HepG2 (cell line): ENCODE data around the gene TM9SF4. TPM values are rescaled to one million over a fixed set of nuclear protein-coding genes. Genes with fewer than 3 reads are reported as not detected.

Experiments
- ATM ChIP-seq: fragments of 450-650 bp; IDR thresholded peaks from 2 replicates; pipeline ENCODE4 v1.7.1; 2017; ENCODE audit warnings: mild to moderate bottlenecking, borderline replicate concordance
- BRCA1 ChIP-seq: sonication (generic); formaldehyde crosslinking; IDR thresholded peaks from 2 replicates; pipeline ENCODE4 v1.4.0; 2020; ENCODE audit warnings: missing genetic modification reagents
- CBX5 ChIP-seq: sonication (generic); formaldehyde crosslinking; IDR thresholded peaks from 2 replicates; pipeline ENCODE4 v1.4.0; 2020; ENCODE audit warnings: missing genetic modification reagents, borderline replicate concordance
- FOXA1 ChIP-seq, 2 experiments: fragments of 450-650 bp in 1 of 2; sonication (generic) in 1 of 2; formaldehyde crosslinking in 1 of 2; IDR thresholded peaks; 2 replicates each; pipeline versions ENCODE4 v1.4.0 to v1.6.1; 2016 to 2020; ENCODE audit warnings: missing genetic modification reagents in 1 of 2
- HHEX ChIP-seq: IDR thresholded peaks from 2 replicates; pipeline ENCODE4 v1.6.1; 2016; ENCODE audit warnings: control low read depth
- ISX ChIP-seq: sonication (generic); formaldehyde crosslinking; conservative IDR thresholded peaks from 2 replicates; pipeline ENCODE4 v1.5.0; 2020; ENCODE audit warnings: missing genetic modification reagents
- MBNL3 ChIP-seq: fragments of 250-450 bp; sonication (Bioruptor Pico); conservative IDR thresholded peaks from 2 replicates; pipeline ENCODE4 v1.8.0; 2022; ENCODE audit warnings: mild to moderate bottlenecking, inconsistent platforms
- NCOA1 ChIP-seq: sonication (generic); formaldehyde crosslinking; IDR thresholded peaks from 2 replicates; pipeline ENCODE4 v1.9.0; 2021; ENCODE audit warnings: missing genetic modification reagents
- PHF5A ChIP-seq: IDR thresholded peaks from one replicate; pipeline ENCODE4 v1.6.1; 2018; ENCODE audit warnings: low read depth, missing genetic modification reagents; ENCODE audit not compliant: unreplicated experiment
- PTBP1 ChIP-seq: fragments of 200-400 bp; formaldehyde crosslinking; IDR thresholded peaks from 2 replicates; pipeline ENCODE4 v1.6.1; 2018; ENCODE audit warnings: low read length, low read depth; ENCODE audit not compliant: poor library complexity, severe bottlenecking
- RBFOX2 ChIP-seq: fragments of 200-400 bp; formaldehyde crosslinking; IDR thresholded peaks from 2 replicates; pipeline ENCODE4 v1.6.1; 2017; ENCODE audit warnings: low read depth, mild to moderate bottlenecking, low read length
- SOX5 ChIP-seq: IDR thresholded peaks from 2 replicates; pipeline ENCODE4 v1.6.1; 2016; ENCODE audit warnings: borderline replicate concordance
- ZBTB39 ChIP-seq: sonication (generic); formaldehyde crosslinking; IDR thresholded peaks from 2 replicates; pipeline ENCODE4 v1.5.0; 2020; ENCODE audit warnings: missing genetic modification reagents
- ZMYM3 ChIP-seq: sonication (generic); formaldehyde crosslinking; IDR thresholded peaks from 2 replicates; pipeline ENCODE4 v1.5.1; 2020; ENCODE audit warnings: mild to moderate bottlenecking, missing genetic modification reagents
- ZNF24 ChIP-seq: fragments of 450-650 bp; IDR thresholded peaks from 2 replicates; pipeline ENCODE4 v1.6.1; 2017; ENCODE audit warnings: antibody characterized with exemption, mild to moderate bottlenecking
- ZNF605 ChIP-seq: sonication (generic); formaldehyde crosslinking; IDR thresholded peaks from 2 replicates; pipeline ENCODE4 v1.8.0; 2022; ENCODE audit warnings: mild to moderate bottlenecking, missing genetic modification reagents
- ZNF75D ChIP-seq: sonication (generic); formaldehyde crosslinking; IDR thresholded peaks from 2 replicates; pipeline ENCODE4 v1.8.1; 2023; ENCODE audit warnings: missing genetic modification reagents, mild to moderate bottlenecking, borderline replicate concordance
- polyA plus RNA-seq, 8 experiments: library from polyadenylated mRNA; depleted of rRNA in 3 of 8; stranded (reverse) in 7 of 8; unstranded in 1 of 8; fragments of >200 nt; fragmentation: Illumina TruSeq in 4 of 8; extraction: Trizol in 4 of 8; gene quantifications; 2 replicates each; pipeline versions ENCODE4 v1.2.1 to v1.2.3, GENCODE V29; 2011 to 2016; ENCODE audit warnings: low read depth in 4 of 8, missing spikeins in 1 of 8, mixed read lengths in 1 of 8; ENCODE audit not compliant: insufficient read depth in 1 of 8
- total RNA-seq, 5 experiments: library from RNA; depleted of rRNA; stranded (reverse); fragments of >200 nt; fragmentation: Illumina TruSeq; extraction: Trizol; gene quantifications; 2 replicates each; pipeline ENCODE4 v1.2.3, GENCODE V29; 2016; ENCODE audit warnings: low read depth in 1 of 5
- TF ChIP-seq, protein P1 (sequence below): sonication (generic); formaldehyde crosslinking; IDR thresholded peaks from 2 replicates; pipeline ENCODE4 v1.4.0; 2020; ENCODE audit warnings: missing genetic modification reagents; ENCODE audit errors: not compliant biosample characterization
- TF ChIP-seq, protein P2 (sequence below): sonication (generic); formaldehyde crosslinking; IDR thresholded peaks from 2 replicates; pipeline ENCODE4 v1.4.0; 2020; ENCODE audit warnings: missing genetic modification reagents, borderline replicate concordance
- TF ChIP-seq, protein P3 (sequence below): sonication (generic); formaldehyde crosslinking; IDR thresholded peaks from 2 replicates; pipeline ENCODE4 v1.4.0; 2020; ENCODE audit warnings: missing genetic modification reagents, borderline replicate concordance

TM9SF4 gene
- total and polyA plus RNA-seq, 2 of the 13 experiments (the other 11 are each of a cell fraction or from before 2014, with no cell fraction given), result 53.5 to 171 TPM

DNA sequence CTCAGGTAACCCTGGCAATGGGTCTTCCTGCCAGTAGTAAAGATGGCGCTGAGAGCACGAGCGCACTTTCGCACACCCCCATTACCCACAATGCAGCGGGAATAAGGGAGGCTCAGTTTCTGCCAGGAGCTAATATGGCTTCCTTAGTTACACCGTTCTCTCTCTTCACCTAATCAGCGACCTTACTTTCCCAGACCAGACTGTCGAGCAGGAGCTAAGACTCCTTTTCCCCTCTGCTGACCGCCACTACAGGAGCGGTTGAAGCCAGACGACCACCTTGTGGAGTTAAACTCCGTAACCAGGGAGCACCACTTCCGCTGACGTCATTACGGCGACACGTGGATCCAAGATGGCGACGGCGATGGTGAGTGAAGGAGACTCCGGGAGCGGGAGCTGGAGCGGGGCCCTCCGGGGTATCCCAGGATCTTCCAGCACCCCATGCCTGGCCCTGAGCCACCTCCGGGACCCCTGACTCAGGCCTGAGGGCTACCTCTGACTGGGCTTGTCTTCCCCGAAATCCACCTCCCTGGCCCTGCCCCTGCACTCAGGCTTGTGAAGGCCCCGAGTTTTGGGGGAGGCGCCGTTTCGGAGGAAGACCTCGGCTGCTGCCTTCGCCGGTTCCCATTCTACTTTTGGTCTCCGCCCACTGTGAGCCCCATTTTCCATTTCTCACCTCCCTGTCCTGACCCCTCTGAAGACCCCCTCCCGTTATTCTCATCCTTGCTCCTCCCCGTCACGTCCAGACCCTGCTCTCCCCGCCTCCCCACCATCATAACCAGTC, at the start of gene TM9SF4 (continued):
- TF ChIP-seq PTBP1, result peak; percentile 83
- TF ChIP-seq ZNF75D (CRISPR knock-in tag), result peak; percentile 86; the same call in 1 of the 2 replicates
- TF ChIP-seq NCOA1, result peak; percentile 86
- peak; percentile 89 for TF ChIP-seq RBFOX2
- 0 out of 2 replicates have a peak, but pooled peaks have one; percentile 15 for TF ChIP-seq ZBTB39 (CRISPR knock-in tag)
- peak; percentile 31 for TF ChIP-seq SOX5 (CRISPR knock-in tag)
- TF ChIP-seq ZMYM3 (CRISPR knock-in tag), result peak; percentile 71
- peak; percentile 96; the same call in 1 of the 2 replicates for TF ChIP-seq ISX (CRISPR knock-in tag)
- TF ChIP-seq FOXA1 (IDR thresholded peaks at IDR 0.05), result no peak
- TF ChIP-seq FOXA1 (CRISPR knock-in tag; IDR thresholded peaks at IDR 0.05), result no peak; the same call in none of the 2 replicates
- peak; percentile 54 for TF ChIP-seq PHF5A (CRISPR knock-in tag)
- peak; percentile 95; the same call in 1 of the 2 replicates for TF ChIP-seq BRCA1 (CRISPR knock-in tag)
- 0 out of 2 replicates have a peak, but pooled peaks have one; percentile 24 for TF ChIP-seq MBNL3 (CRISPR knock-in tag)
- TF ChIP-seq, protein P1, sequence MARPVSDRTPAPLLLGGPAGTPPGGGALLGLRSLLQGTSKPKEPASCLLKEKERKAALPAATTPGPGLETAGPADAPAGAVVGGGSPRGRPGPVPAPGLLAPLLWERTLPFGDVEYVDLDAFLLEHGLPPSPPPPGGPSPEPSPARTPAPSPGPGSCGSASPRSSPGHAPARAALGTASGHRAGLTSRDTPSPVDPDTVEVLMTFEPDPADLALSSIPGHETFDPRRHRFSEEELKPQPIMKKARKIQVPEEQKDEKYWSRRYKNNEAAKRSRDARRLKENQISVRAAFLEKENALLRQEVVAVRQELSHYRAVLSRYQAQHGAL, result peak; percentile 90
- TF ChIP-seq CBX5, result peak; percentile 96
- no peak for TF ChIP-seq ATM
- TF ChIP-seq, protein P2, sequence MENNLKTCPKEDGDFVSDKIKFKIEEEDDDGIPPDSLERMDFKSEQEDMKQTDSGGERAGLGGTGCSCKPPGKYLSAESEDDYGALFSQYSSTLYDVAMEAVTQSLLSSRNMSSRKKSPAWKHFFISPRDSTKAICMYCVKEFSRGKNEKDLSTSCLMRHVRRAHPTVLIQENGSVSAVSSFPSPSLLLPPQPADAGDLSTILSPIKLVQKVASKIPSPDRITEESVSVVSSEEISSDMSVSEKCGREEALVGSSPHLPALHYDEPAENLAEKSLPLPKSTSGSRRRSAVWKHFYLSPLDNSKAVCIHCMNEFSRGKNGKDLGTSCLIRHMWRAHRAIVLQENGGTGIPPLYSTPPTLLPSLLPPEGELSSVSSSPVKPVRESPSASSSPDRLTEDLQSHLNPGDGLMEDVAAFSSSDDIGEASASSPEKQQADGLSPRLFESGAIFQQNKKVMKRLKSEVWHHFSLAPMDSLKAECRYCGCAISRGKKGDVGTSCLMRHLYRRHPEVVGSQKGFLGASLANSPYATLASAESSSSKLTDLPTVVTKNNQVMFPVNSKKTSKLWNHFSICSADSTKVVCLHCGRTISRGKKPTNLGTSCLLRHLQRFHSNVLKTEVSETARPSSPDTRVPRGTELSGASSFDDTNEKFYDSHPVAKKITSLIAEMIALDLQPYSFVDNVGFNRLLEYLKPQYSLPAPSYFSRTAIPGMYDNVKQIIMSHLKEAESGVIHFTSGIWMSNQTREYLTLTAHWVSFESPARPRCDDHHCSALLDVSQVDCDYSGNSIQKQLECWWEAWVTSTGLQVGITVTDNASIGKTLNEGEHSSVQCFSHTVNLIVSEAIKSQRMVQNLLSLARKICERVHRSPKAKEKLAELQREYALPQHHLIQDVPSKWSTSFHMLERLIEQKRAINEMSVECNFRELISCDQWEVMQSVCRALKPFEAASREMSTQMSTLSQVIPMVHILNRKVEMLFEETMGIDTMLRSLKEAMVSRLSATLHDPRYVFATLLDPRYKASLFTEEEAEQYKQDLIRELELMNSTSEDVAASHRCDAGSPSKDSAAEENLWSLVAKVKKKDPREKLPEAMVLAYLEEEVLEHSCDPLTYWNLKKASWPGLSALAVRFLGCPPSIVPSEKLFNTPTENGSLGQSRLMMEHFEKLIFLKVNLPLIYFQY (CRISPR knock-in tag), result no peak; the same call in 1 of the 2 replicates
- peak; percentile 26; the same call in 1 of the 2 replicates for TF ChIP-seq HHEX
- TF ChIP-seq ZNF605 (CRISPR knock-in tag), result peak; percentile 99
- TF ChIP-seq, protein P3, sequence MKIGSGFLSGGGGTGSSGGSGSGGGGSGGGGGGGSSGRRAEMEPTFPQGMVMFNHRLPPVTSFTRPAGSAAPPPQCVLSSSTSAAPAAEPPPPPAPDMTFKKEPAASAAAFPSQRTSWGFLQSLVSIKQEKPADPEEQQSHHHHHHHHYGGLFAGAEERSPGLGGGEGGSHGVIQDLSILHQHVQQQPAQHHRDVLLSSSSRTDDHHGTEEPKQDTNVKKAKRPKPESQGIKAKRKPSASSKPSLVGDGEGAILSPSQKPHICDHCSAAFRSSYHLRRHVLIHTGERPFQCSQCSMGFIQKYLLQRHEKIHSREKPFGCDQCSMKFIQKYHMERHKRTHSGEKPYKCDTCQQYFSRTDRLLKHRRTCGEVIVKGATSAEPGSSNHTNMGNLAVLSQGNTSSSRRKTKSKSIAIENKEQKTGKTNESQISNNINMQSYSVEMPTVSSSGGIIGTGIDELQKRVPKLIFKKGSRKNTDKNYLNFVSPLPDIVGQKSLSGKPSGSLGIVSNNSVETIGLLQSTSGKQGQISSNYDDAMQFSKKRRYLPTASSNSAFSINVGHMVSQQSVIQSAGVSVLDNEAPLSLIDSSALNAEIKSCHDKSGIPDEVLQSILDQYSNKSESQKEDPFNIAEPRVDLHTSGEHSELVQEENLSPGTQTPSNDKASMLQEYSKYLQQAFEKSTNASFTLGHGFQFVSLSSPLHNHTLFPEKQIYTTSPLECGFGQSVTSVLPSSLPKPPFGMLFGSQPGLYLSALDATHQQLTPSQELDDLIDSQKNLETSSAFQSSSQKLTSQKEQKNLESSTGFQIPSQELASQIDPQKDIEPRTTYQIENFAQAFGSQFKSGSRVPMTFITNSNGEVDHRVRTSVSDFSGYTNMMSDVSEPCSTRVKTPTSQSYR (CRISPR knock-in tag), result peak; percentile 81
- TF ChIP-seq ZNF24, result no peak
